ENCODE measurements around the gene RTL3. TPM values are rescaled to one million over a fixed set of nuclear protein-coding genes. Genes with fewer than 3 reads are reported as not detected.

RTL3 gene
- total and polyA plus RNA-seq, 2 experiments from 2014 or later: not detected

- no peak for DNase-seq (ENCODE audit: low read depth in 1 of 2, low spot score in 1 of 2)
- Histone ChIP-seq H3K9me3 (ENCODE audit: low read depth) (no peaks in the 10 kb centered on the region), H3K36me3 (no peaks in the 10 kb centered on the region), H3K27ac (no peak overlapping the region), H3K4me3 (no peak overlapping the region), H3K27me3 (no peaks in the 10 kb centered on the region), H3K4me1 (ENCODE audit: low read depth) (no peaks in the 10 kb centered on the region)
- TF ChIP-seq, protein P1, sequence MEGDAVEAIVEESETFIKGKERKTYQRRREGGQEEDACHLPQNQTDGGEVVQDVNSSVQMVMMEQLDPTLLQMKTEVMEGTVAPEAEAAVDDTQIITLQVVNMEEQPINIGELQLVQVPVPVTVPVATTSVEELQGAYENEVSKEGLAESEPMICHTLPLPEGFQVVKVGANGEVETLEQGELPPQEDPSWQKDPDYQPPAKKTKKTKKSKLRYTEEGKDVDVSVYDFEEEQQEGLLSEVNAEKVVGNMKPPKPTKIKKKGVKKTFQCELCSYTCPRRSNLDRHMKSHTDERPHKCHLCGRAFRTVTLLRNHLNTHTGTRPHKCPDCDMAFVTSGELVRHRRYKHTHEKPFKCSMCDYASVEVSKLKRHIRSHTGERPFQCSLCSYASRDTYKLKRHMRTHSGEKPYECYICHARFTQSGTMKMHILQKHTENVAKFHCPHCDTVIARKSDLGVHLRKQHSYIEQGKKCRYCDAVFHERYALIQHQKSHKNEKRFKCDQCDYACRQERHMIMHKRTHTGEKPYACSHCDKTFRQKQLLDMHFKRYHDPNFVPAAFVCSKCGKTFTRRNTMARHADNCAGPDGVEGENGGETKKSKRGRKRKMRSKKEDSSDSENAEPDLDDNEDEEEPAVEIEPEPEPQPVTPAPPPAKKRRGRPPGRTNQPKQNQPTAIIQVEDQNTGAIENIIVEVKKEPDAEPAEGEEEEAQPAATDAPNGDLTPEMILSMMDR (IDR thresholded peaks at IDR 0.05; ENCODE audit: low read depth, low read length): no peak
Measured at GRCh38 chrX:78658414-78658813, 714 bp downstream of the RTL3 start.

- no peak overlapping the region for H3K4me3 ChIP-seq
- H3K27ac ChIP-seq: no peak overlapping the region
- no peaks in the 10 kb centered on the region for H3K27me3 ChIP-seq
- H3K36me3 ChIP-seq: no peaks in the 10 kb centered on the region
- no peaks in the 10 kb centered on the region for H3K4me1 ChIP-seq (ENCODE audit: low read depth)
- TF ChIP-seq, protein P1 (IDR thresholded peaks at IDR 0.05; ENCODE audit: low read depth, low read length): no peak
- no peak for DNase-seq (ENCODE audit: low read depth in 1 of 2, low spot score in 1 of 2)
- H3K9me3 ChIP-seq (ENCODE audit: low read depth): no peaks in the 10 kb centered on the region
Measured at GRCh38 chrX:78655642-78656041, 3.5 kb downstream of the RTL3 start.

GRCh38 chrX:78653118-78653822 is 5.9 kb downstream of the RTL3 start:
- no peak overlapping the region for H3K27ac ChIP-seq
- TF ChIP-seq, protein P1 (IDR thresholded peaks at IDR 0.05; ENCODE audit: low read depth, low read length): no peak
- no peaks in the 10 kb centered on the region for H3K27me3 ChIP-seq
- peak in 1 of 2 donors; percentile 84 for DNase-seq (ENCODE audit: low read depth in 1 of 2, low spot score in 1 of 2)
- H3K36me3 ChIP-seq: no peaks in the 10 kb centered on the region
- no peaks in the 10 kb centered on the region for H3K9me3 ChIP-seq (ENCODE audit: low read depth)
- no peaks in the 10 kb centered on the region for H3K4me1 ChIP-seq (ENCODE audit: low read depth)
- no peak overlapping the region for H3K4me3 ChIP-seq

DNA sequence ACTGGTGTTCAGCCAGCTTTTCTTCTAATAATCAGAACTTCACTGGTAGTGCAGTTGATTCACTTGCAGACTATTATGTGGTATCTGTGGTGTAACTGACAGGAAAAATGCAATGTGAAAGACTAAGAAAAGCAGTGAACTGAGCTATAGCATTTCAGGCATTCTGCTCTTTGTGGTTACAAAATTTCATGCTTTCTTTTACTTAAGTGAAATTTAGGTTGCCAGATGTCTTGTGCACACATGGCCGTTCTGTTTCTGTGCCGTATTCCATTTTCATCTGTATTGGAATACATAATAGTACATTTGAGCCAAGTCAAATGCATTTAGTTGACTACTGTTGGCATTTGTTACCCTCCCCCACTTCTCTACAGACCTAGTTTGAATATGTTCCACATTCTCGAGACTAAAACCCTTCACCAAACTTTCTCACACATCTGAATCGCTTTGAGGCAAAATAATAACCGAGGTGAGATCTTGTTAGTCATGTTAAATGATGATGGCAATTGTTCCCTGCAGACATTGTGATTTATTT is 8.2 kb downstream of the RTL3 start:
- Histone ChIP-seq H3K27ac (no peak overlapping the region), H3K4me3 (no peak overlapping the region), H3K9me3 (ENCODE audit: low read depth) (no peaks in the 10 kb centered on the region), H3K36me3 (no peaks in the 10 kb centered on the region), H3K27me3 (no peaks in the 10 kb centered on the region), H3K4me1 (ENCODE audit: low read depth) (no peaks in the 10 kb centered on the region)
- peak in 1 of 2 donors; percentile 68 for DNase-seq (ENCODE audit: low read depth in 1 of 2, low spot score in 1 of 2)
- TF ChIP-seq, protein P1 (IDR thresholded peaks at IDR 0.05; ENCODE audit: low read depth, low read length): no peak

DNA sequence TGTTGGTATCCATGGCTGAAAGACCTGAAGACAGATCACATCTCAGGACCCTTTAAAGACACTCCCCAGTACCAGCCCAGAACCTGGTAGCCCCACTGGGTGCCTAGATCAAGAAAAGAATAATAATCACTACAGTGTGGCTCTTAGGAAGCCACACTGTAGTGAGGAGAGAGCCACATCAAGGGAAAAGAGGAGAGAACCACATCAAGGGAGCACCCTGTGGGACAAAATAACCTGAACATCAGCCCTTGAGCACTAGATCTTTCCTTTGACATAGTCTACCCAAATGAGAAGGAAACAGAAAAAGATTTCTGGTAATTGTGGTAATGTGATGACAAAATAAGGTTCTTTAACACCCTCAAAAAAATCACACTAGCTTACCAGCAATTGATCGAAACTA is 15.3 kb downstream of the RTL3 start:
- no peak overlapping the region for H3K4me3 ChIP-seq
- TF ChIP-seq, protein P1 (IDR thresholded peaks at IDR 0.05; ENCODE audit: low read depth, low read length): no peak
- H3K9me3 ChIP-seq (ENCODE audit: low read depth): no peaks in the 10 kb centered on the region
- DNase-seq (ENCODE audit: low read depth in 1 of 2, low spot score in 1 of 2): no peak
- no peak overlapping the region for H3K27ac ChIP-seq
- no peaks in the 10 kb centered on the region for H3K27me3 ChIP-seq
- H3K36me3 ChIP-seq: no peaks in the 10 kb centered on the region
- no peaks in the 10 kb centered on the region for H3K4me1 ChIP-seq (ENCODE audit: low read depth)

Measured in cardiac muscle cell (in vitro differentiated cells and primary cell).